Caco-2 (cell line): ENCODE data around the gene PLXNA2. TPM values are rescaled to one million over a fixed set of nuclear protein-coding genes. Genes with fewer than 3 reads are reported as not detected.

Source experiments
- Bru-seq: library from RNA; stranded (reverse); fragments of 400-500 nt; gene quantifications from one replicate; lab custom pipeline; 2021; lab: Mats Ljungman, UMichigan
- BruChase-seq, 2 experiments: library from RNA; stranded (reverse); fragments of 400-500 nt; gene quantifications; one replicate each; lab custom pipeline; 2021; lab: Mats Ljungman, UMichigan
- BruUV-seq: library from RNA; stranded (reverse); fragments of 400-500 nt; replicated peaks from 2 replicates; lab custom pipeline; 2021; lab: Mats Ljungman, UMichigan
- CTCF ChIA-PET: fragments of 300-600 bp; sonication (Branson Sonifier 250); formaldehyde crosslinking; loops from one replicate; lab custom pipeline; 2022; ENCODE audit warnings: antibody characterized with exemption; lab: Charles Lee
- POLR2A ChIA-PET: fragments of 300-600 bp; sonication (Branson Sonifier 250); formaldehyde crosslinking; loops from one replicate; lab custom pipeline; 2022; ENCODE audit warnings: antibody characterized with exemption; lab: Charles Lee
- DNase-seq, 2 experiments: peaks; one replicate each; pipeline versions ENCODE4 v3.0.0 to v3.0.0-alpha.2; 2020 to 2022
- H3K27me3 ChIP-seq: replicated peaks from 2 replicates; pipeline ENCODE4 v1.6.0; 2011; ENCODE audit warnings: low read length; ENCODE audit not compliant: control insufficient read depth, insufficient read depth
- H3K36me3 ChIP-seq: 2 replicates; pipeline ENCODE4 v1.5.1; 2011; ENCODE audit warnings: low read length; ENCODE audit not compliant: control insufficient read depth, insufficient read depth
- H3K4me1 ChIP-seq: fragments of 250-450 bp; sonication (Bioruptor Pico); 2 replicates; pipeline ENCODE4 v1.5.1; 2020; ENCODE audit warnings: mild to moderate bottlenecking
- H3K4me3 ChIP-seq: 2 replicates; pipeline ENCODE4 v1.5.1; 2011; ENCODE audit warnings: low read depth, mild to moderate bottlenecking, control low read depth, low read length
- H3K9me3 ChIP-seq: fragments of 250-450 bp; sonication (Bioruptor Pico); 2 replicates; pipeline ENCODE4 v1.5.1; 2020; ENCODE audit warnings: mild to moderate bottlenecking, moderate library complexity
- H3K27ac Mint-ChIP-seq: one replicate; pipeline ENCODE4 v1.8.0; 2022; ENCODE audit warnings: mixed read lengths; ENCODE audit not compliant: unreplicated experiment
- H3K27me3 Mint-ChIP-seq: one replicate; pipeline ENCODE4 v1.8.0; 2022; ENCODE audit warnings: mixed read lengths; ENCODE audit not compliant: insufficient read depth, unreplicated experiment
- H3K36me3 Mint-ChIP-seq: one replicate; pipeline ENCODE4 v1.8.0; 2022; ENCODE audit warnings: mild to moderate bottlenecking, mixed read lengths; ENCODE audit not compliant: insufficient read depth, unreplicated experiment
- H3K4me1 Mint-ChIP-seq: one replicate; pipeline ENCODE4 v1.8.0; 2022; ENCODE audit warnings: low read depth, mixed read lengths; ENCODE audit not compliant: unreplicated experiment
- H3K4me3 Mint-ChIP-seq: one replicate; pipeline ENCODE4 v1.8.0; 2022; ENCODE audit warnings: mild to moderate bottlenecking, moderate library complexity, mixed read lengths; ENCODE audit not compliant: unreplicated experiment
- H3K9me3 Mint-ChIP-seq: one replicate; pipeline ENCODE4 v1.8.0; 2022; ENCODE audit warnings: mixed read lengths; ENCODE audit not compliant: unreplicated experiment
- intact Hi-C: fragments of 100-400 bp; cut with micrococcal nuclease; formaldehyde crosslinking; loops from one replicate; pipeline ENCODE4 v1.10.0; 2022; ENCODE audit not compliant: unreplicated experiment
- long read RNA-seq: library from polyadenylated mRNA; stranded (forward); transcript quantifications from one replicate; pipeline ENCODE4 v2.0.0, GENCODE V29; 2022
- total RNA-seq: library from RNA; stranded (reverse); gene quantifications from 2 replicates; pipeline ENCODE4 v1.2.3, GENCODE V29; 2022
- TF ChIP-seq, protein P1 (sequence below), 2 experiments: fragments of 200-600 bp in 1 of 2; IDR thresholded peaks; 1 replicate in 1 of 2; 2 replicates in 1 of 2; pipeline versions ENCODE4 v1.5.1 to v1.8.0; 2011 to 2022; ENCODE audit warnings: antibody characterized with exemption in 1 of 2, control low read depth in 1 of 2, inconsistent platforms in 1 of 2, low read depth in 1 of 2, low read length in 1 of 2, mild to moderate bottlenecking in 1 of 2, moderate library complexity in 1 of 2; ENCODE audit not compliant: insufficient read depth in 1 of 2, severe bottlenecking in 1 of 2, unreplicated experiment in 1 of 2

The PLXNA2 gene, protein sequence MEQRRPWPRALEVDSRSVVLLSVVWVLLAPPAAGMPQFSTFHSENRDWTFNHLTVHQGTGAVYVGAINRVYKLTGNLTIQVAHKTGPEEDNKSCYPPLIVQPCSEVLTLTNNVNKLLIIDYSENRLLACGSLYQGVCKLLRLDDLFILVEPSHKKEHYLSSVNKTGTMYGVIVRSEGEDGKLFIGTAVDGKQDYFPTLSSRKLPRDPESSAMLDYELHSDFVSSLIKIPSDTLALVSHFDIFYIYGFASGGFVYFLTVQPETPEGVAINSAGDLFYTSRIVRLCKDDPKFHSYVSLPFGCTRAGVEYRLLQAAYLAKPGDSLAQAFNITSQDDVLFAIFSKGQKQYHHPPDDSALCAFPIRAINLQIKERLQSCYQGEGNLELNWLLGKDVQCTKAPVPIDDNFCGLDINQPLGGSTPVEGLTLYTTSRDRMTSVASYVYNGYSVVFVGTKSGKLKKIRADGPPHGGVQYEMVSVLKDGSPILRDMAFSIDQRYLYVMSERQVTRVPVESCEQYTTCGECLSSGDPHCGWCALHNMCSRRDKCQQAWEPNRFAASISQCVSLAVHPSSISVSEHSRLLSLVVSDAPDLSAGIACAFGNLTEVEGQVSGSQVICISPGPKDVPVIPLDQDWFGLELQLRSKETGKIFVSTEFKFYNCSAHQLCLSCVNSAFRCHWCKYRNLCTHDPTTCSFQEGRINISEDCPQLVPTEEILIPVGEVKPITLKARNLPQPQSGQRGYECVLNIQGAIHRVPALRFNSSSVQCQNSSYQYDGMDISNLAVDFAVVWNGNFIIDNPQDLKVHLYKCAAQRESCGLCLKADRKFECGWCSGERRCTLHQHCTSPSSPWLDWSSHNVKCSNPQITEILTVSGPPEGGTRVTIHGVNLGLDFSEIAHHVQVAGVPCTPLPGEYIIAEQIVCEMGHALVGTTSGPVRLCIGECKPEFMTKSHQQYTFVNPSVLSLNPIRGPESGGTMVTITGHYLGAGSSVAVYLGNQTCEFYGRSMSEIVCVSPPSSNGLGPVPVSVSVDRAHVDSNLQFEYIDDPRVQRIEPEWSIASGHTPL (N-terminal part only)
- total RNA-seq = 3.2 and 5.7 TPM in 2 replicates
- percentile 40 among the genes with signal in this experiment for Bru-seq, nascent RNA
- BruChase-seq, experiment 1, labeled RNA remaining after a 2-hour chase = percentile 31 among the genes with signal in this experiment
- BruChase-seq, experiment 2, labeled RNA remaining after a 6-hour chase = percentile 35 among the genes with signal in this experiment
- long read RNA-seq, partial matches to known transcripts = 2 of 3 reads
- long read RNA-seq, other reads (novel, unspliced or antisense) = 0 of 3 reads

- DNase-seq = peak; percentile 52 to 70
- 0 out of 2 replicates have a peak, but pooled peaks cover 1% of the 10 kb centered on the region for H3K27me3 ChIP-seq
- Mint-ChIP-seq H3K4me1 (peaks cover 10% of the 10 kb centered on the region), H3K36me3 (no peaks in the 10 kb centered on the region), H3K27me3 (peaks cover 16% of the 10 kb centered on the region), H3K27ac (peak within 1 kb of the TSS; percentile 22), H3K4me3 (peak within 1 kb of the TSS; percentile 88), H3K9me3 (no peaks in the 10 kb centered on the region)
- TSS peak; percentile 54 for BruUV-seq
- H3K36me3 ChIP-seq = no peaks in the 10 kb centered on the region
- ChIA-PET CTCF (interaction anchor here (0.5 to 6.1 kb wide), 28 partner anchors 8 to 375 kb away, joined by 3 to 46 read pairs (median 4); no protein-coding TSS in a partner anchor), POLR2A (no interaction called here)
- peak within 1 kb of the TSS; percentile 60 for H3K4me3 ChIP-seq
- no peaks in the 10 kb centered on the region for H3K9me3 ChIP-seq
- H3K4me1 ChIP-seq = peaks cover 16% of the 10 kb centered on the region
- intact Hi-C loops = loop anchor here (2.0 to 10.0 kb wide), 2 partner anchors 65 to 359 kb away; no protein-coding TSS in a partner anchor
- TF ChIP-seq, protein P1, sequence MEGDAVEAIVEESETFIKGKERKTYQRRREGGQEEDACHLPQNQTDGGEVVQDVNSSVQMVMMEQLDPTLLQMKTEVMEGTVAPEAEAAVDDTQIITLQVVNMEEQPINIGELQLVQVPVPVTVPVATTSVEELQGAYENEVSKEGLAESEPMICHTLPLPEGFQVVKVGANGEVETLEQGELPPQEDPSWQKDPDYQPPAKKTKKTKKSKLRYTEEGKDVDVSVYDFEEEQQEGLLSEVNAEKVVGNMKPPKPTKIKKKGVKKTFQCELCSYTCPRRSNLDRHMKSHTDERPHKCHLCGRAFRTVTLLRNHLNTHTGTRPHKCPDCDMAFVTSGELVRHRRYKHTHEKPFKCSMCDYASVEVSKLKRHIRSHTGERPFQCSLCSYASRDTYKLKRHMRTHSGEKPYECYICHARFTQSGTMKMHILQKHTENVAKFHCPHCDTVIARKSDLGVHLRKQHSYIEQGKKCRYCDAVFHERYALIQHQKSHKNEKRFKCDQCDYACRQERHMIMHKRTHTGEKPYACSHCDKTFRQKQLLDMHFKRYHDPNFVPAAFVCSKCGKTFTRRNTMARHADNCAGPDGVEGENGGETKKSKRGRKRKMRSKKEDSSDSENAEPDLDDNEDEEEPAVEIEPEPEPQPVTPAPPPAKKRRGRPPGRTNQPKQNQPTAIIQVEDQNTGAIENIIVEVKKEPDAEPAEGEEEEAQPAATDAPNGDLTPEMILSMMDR (IDR thresholded peaks at IDR 0.05; ENCODE audit: insufficient read depth in 1 of 2, low read depth in 1 of 2, low read length in 1 of 2, severe bottlenecking in 1 of 2, unreplicated experiment in 1 of 2) = no peak
Measured at GRCh38 chr1:208243967-208244916, at the start of gene PLXNA2. Gene PLXNA2 (minus strand): TSS chr1:208244384. CDS start chr1:208217922, 26,462 bp downstream.

DNA sequence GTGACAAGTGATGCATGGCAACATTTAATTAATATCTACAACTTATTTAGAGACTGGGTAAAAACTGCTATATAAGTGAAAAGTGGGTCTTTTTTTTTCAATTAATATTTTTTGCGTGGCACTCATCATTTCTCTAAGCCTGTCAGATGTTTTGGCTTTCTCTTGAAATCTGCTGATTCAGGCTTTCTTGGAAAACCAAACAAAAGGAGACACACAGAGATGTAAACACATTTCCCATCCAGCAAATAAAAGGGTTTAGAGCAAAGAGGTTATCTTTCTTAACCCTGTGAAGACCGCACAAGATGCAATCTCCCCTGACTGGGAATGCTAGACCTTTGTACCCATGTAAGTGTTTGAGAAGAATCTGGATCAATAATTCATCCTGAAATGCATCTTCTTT is 48.7 kb upstream of the PLXNA2 start:
- TF ChIP-seq, protein P1 (IDR thresholded peaks at IDR 0.05; ENCODE audit: insufficient read depth in 1 of 2, low read depth in 1 of 2, low read length in 1 of 2, severe bottlenecking in 1 of 2, unreplicated experiment in 1 of 2) = no peak
- H3K27ac Mint-ChIP-seq = no peak overlapping the region
- H3K4me1 ChIP-seq = no peaks in the 10 kb centered on the region
- H3K27me3 Mint-ChIP-seq = peaks cover 36% of the 10 kb centered on the region
- H3K36me3 Mint-ChIP-seq = no peaks in the 10 kb centered on the region
- intact Hi-C loops = no loop called here
- H3K4me1 Mint-ChIP-seq = no peaks in the 10 kb centered on the region
- no peaks in the 10 kb centered on the region for H3K36me3 ChIP-seq
- H3K9me3 ChIP-seq = no peaks in the 10 kb centered on the region
- CTCF ChIA-PET = no interaction called here
- no peak overlapping the region for H3K4me3 ChIP-seq
- DNase-seq = no peak
- no peaks in the 10 kb centered on the region for H3K27me3 ChIP-seq
- POLR2A ChIA-PET = no interaction called here
- no peak overlapping the region for H3K4me3 Mint-ChIP-seq
- H3K9me3 Mint-ChIP-seq = no peaks in the 10 kb centered on the region
- no TSS peak for BruUV-seq
